Measurements from ENCODE around the gene TBX4.
"Not testable (repeated sequence)": the region's sequence is repeated elsewhere in the genome, so short reads cannot be mapped to it uniquely, and the experiment has no call there.

TBX4 gene

DNA sequence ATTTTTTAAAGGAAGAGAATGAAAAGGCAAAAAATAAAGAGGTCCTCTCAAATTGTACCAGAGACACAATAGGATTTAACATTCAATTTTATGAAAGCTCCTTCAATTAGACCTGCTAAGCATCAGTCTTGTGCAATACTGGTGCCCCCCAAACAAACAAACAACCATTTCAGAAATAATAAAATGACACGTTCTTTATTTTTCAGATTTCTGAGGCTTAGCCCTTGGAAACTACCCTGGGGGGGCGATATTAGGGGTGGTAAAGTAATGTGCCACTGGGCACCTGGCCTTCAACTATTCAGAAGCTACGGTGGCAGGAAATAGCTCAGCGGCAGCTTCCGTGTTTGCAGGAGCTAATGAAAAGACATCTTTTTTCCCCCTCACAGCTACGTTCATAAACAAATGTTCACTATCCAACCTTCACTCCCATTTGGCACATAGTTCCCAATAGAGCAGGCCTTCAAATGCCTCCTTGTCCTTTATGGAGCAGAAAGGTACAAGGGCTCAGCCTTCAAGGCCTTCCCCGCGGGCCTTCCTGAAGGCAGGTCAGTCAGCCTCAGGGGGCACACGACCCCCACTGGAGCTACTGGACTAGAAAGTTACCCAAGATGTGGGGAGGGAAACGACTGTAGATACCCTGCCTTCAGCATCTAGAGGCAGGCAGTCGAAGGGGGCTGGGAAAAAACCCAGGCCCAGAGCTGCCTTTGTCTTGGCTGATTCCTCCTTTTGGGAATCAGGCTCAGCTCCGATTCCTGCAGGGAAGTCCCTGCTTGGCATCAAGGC, 44.1 kb downstream of the TBX4 start:
- no peak for DNase-seq (ENCODE audit: low read depth in 2 of 3, low spot score in 2 of 3)

GRCh38 chr17:61496957-61497653, 44.9 kb downstream of the TBX4 start:
- DNase-seq (ENCODE audit: low read depth in 2 of 3, low spot score in 2 of 3), result no peak

GRCh38 chr17:61498042-61498994, 46.1 kb downstream of the TBX4 start:
- DNase-seq (ENCODE audit: low read depth in 2 of 3, low spot score in 2 of 3), result no peak

DNA sequence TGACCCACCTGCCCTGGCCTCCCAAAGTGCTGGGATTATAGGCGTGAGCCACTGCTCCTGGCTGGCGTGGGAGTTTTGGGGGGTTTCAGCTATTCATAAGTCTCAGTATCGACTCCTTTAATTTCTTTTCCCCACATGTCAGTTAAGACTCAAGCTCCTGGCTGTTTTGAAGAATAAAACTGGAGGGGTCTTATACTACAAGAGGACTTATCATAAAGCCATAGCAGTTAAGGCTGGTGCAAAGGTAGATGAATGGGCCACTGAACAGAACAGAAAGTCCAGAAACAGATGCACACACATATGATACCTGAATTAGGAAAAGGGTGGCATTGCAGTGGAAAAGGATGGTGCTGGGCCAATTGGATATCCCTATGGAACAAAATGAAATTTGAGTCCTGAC, 47.4 kb downstream of the TBX4 start:
- no peak for DNase-seq (ENCODE audit: low read depth in 2 of 3, low spot score in 2 of 3)

GRCh38 chr17:61500287-61500686, 48.1 kb downstream of the TBX4 start:
- no peak for DNase-seq (ENCODE audit: low read depth in 2 of 3, low spot score in 2 of 3)

- no peak for DNase-seq (ENCODE audit: low read depth in 2 of 3, low spot score in 2 of 3)
These were observed 50.1 kb downstream of the TBX4 start for GRCh38 chr17:61502292-61502691.

GRCh38 chr17:61503961-61504360, 51.7 kb downstream of the TBX4 start:
- no peak for DNase-seq (ENCODE audit: low read depth in 2 of 3, low spot score in 2 of 3)

- no peak for DNase-seq (ENCODE audit: low read depth in 2 of 3, low spot score in 2 of 3)
These were observed 52.5 kb downstream of the TBX4 start for GRCh38 chr17:61504697-61505096.

GRCh38 chr17:61505846-61506627, 53.8 kb downstream of the TBX4 start:
- no peak for DNase-seq (ENCODE audit: low read depth in 2 of 3, low spot score in 2 of 3)

DNA sequence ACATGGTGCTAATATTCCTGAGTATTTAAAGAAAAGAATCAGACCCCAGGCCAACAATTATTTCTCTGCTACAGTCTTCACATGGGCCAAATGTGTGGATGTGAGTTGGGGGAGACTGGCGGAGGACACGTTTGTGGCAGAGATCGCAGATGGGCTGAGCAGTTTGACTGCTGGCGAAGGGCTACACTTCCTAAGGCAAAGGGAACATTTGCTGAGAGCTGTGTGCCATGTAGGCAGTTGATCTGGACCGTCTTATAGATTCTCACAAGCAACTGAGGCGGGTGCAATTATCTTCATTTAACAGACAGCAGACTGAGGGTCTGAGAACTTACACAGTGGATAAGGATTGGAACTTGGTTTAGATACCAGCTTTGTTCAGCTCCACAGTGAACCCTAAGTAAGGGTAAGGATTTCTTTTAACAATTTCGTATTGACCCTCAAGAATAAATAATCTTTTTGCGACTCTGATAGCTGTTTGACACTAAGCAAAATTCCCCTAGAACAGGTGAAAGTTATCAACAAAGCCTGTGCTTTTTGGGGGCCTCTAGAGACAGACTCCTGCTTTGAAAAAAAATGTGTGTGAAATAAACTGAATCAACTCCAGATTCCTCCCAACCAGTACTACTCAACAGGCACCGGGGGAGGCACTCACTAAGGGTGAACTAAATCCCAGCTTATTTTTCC, 55.3 kb downstream of the TBX4 start:
- no peak for DNase-seq (ENCODE audit: low read depth in 2 of 3, low spot score in 2 of 3)

GRCh38 chr17:61508912-61509311, 56.7 kb downstream of the TBX4 start:
- no peak for DNase-seq (ENCODE audit: low read depth in 2 of 3, low spot score in 2 of 3)

DNA sequence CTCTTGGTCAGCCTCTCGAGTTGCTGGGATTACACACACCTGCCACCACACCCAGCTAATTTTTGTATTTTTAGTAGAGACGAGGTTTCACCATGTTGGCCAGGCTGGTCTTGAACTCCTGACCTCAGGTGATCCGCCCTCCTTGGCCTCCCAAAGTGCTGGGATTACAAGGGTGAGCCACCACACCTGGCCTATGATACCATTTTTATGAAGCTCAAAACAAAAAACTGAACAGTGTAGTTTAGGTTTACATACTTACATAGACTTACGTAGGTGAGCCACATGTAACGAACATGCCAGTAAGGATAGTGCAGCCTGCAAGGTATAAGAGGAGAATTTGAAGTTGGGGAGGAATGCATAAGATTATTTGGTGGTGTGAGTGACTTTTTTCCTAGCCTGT, 57.2 kb downstream of the TBX4 start:
- DNase-seq (ENCODE audit: low read depth in 2 of 3, low spot score in 2 of 3), result not testable (repeated sequence)

- DNase-seq (ENCODE audit: low read depth in 2 of 3, low spot score in 2 of 3), result no peak
These were observed 58.0 kb downstream of the TBX4 start for GRCh38 chr17:61510237-61510636.

- DNase-seq (ENCODE audit: low read depth in 2 of 3, low spot score in 2 of 3), result no peak
These were observed 58.8 kb downstream of the TBX4 start for GRCh38 chr17:61510991-61511390.

DNA sequence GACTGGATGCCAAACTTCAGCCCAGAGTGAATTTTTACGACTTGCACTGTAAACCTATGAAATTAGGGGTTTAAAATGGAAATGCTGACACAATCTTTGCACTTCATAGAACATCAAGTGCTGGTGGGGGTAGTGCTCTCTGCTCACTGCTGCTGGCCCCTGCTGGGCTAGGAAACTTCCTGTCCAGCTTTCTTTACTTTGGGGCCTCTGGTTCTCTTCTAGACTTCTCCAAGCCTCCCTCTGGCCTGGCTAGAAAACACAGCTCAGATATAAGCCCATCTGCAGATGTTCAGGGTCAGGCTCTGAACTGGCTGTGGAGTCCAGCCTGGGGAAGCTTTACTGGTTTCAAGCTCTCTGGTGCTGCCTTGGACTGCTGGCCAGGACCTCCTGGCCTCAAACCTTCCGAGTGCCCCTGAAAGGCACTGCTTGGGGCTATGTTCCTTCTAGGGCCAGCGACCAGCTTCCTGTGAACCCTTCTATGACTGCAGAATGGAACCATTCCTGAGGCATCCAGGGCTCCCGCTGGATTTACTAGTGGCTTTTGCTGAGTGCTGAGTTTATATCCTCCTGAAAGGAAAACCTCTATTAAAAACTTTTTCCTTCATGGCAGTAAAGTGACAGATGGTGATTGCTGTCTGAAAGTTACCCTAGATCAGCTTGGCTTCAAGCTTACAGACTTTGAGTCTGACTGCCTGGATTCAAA, 59.4 kb downstream of the TBX4 start:
- DNase-seq (ENCODE audit: low read depth in 2 of 3, low spot score in 2 of 3), result no peak

DNA sequence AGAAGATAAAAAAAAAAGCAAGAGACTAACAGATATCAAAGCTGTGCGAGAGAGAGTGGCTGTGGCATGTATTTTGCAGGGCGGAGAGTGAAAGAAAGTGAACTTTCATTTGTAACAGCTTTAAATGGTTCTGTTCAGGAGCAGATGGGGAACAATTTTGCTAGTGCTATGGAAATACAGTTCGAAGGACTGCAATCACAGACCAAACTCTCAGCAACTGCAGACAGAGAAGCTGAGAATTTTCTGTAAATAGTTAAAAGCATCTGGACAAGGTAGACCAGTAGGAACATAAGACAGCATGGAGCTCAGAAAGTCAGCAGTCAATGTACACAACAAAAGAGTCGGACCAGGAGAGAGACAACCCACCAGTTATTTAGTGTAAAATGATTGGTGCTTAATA, 62.3 kb downstream of the TBX4 start:
- no peak for DNase-seq (ENCODE audit: low read depth in 2 of 3, low spot score in 2 of 3)

GRCh38 chr17:61517265-61517664, 65.0 kb downstream of the TBX4 start:
- no peak for DNase-seq (ENCODE audit: low read depth in 2 of 3, low spot score in 2 of 3)

DNA sequence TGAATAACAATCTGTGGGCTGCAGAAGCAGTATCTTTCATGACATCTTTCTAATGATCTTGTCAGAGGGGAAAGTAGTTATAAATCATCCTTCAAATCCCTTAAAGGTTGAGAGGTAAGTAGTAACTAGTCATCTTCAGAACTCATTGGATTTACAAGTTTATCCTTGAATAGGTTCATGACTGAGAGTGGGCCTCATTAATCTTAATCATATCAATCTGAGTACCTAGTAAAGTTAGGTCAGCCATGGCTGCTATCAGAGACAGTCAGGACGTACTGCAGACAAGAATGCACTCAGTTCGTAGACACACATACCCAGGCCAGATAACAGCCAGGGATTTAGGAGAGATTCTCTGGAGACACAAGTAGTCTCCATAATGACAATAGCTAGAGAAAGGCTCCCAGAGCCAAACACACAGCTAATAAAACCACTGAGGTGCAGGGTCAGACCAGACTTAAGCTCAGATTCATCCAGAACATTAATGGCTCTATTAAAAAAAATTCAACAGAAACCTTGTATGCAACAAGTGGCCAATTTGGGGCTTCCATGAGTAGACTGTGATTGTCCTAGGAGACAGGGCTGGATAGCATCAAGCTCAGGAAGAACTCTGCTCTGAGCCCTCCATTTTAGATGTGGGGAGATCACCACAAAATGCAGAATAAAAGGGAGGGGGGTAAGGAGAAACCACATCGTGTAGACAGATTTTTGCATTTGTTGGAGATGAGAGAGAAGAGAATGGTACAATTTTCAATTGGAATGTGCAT, 65.8 kb downstream of the TBX4 start:
- DNase-seq (ENCODE audit: low read depth in 2 of 3, low spot score in 2 of 3), result no peak

DNA sequence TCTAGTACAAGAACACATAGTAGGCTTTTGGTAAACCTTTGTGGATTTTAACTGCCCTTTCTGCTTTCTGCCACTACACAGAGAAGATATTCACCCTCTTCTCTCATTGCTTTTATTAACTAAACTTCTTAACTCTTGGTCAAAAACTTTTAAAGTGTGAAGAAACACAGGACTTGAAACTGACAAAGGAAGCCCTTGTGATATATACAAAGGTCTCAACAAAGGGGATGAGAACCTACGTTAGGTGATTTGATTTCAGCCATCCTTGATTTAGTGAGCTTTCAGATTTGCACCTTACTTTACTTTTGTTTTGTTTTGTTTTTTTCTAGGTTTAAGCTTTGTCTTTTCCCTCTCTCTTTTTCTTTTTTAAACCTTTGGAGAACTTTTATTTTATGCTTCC, 66.9 kb downstream of the TBX4 start:
- DNase-seq (ENCODE audit: low read depth in 2 of 3, low spot score in 2 of 3), result no peak
